Kidney (tissue), 14 donors: ENCODE measurements around the gene BTBD9. TPM values are rescaled to one million over a fixed set of nuclear protein-coding genes. Genes with fewer than 3 reads are reported as not detected.

ENCODE experiments used
- DNase-seq, 5 donors: peaks; one replicate each; pipeline ENCODE4 v3.0.0-alpha.2; 2013 to 2020
- FAIRE-seq: peaks from 2 replicates; lab custom pipeline; 2012; peaks lifted over from hg19 to GRCh38; lab: Jason Lieb, UNC
- H3K27ac ChIP-seq, 2 donors: one replicate each; pipeline ENCODE4 v1.7.0; 2013; ENCODE audit warnings: low read depth in 2 of 2, low read length in 2 of 2, inconsistent platforms in 1 of 2
- H3K27me3 ChIP-seq: one replicate; pipeline ENCODE4 v1.7.1; 2013; ENCODE audit warnings: low read length, inconsistent platforms; ENCODE audit not compliant: control insufficient read depth, insufficient read depth
- H3K36me3 ChIP-seq, 3 donors: one replicate each; pipeline versions ENCODE4 v1.7.0 to v1.7.1; 2013; ENCODE audit warnings: low read length in 3 of 3, control low read depth in 1 of 3, inconsistent platforms in 1 of 3; ENCODE audit not compliant: insufficient read depth in 3 of 3, control insufficient read depth in 2 of 3
- H3K4me1 ChIP-seq, 3 donors: one replicate each; pipeline versions ENCODE4 v1.7.0 to v1.7.1; 2013; ENCODE audit warnings: low read length in 3 of 3, inconsistent platforms in 1 of 3, low read depth in 1 of 3; ENCODE audit not compliant: control insufficient read depth in 2 of 3, insufficient read depth in 2 of 3
- H3K4me3 ChIP-seq, 3 donors: one replicate each; pipeline versions ENCODE4 v1.7.0 to v1.8.1; 2013; ENCODE audit warnings: low read length in 3 of 3, control low read depth in 1 of 3, inconsistent platforms in 1 of 3
- H3K9ac ChIP-seq, 3 donors: one replicate each; pipeline versions ENCODE4 v1.7.0 to v1.7.1; 2013; ENCODE audit warnings: low read length in 3 of 3, control low read depth in 1 of 3, inconsistent platforms in 1 of 3
- H3K9me3 ChIP-seq, 3 donors: one replicate each; pipeline versions ENCODE4 v1.7.0 to v1.7.1; 2013; ENCODE audit warnings: low read length in 3 of 3, control low read depth in 1 of 3, inconsistent platforms in 1 of 3; ENCODE audit not compliant: control insufficient read depth in 2 of 3, insufficient read depth in 1 of 3
- intact Hi-C: fragments of 100-400 bp; cut with DNase I; formaldehyde crosslinking; loops from one replicate; pipeline ENCODE4 v1.11.1; 2022
- polyA plus RNA-seq: library from polyadenylated mRNA; stranded (reverse); fragments of 350-450 nt; fragmentation: Illumina TruSeq; extraction: RNeasy Lipid Tissue Mini Kit (QIAGEN cat#74804); gene quantifications from one replicate; pipeline ENCODE4 v1.2.3, GENCODE V29; 2014; ENCODE audit warnings: low read depth, low replicate concordance; ENCODE audit not compliant: insufficient read depth
- total RNA-seq: library from RNA; stranded (reverse); fragmentation: NEBNext Ultra II Directional; extraction: Animal tissue kit (Norgen Biotek cat#: 25700); gene quantifications from one replicate; pipeline ENCODE4 v1.2.1, GENCODE V29; 2021
- TF ChIP-seq, protein P1 (sequence below): IDR thresholded peaks from 3 replicates; pipeline ENCODE4 v1.5.1; 2012; ENCODE audit warnings: mild to moderate bottlenecking, moderate library complexity, borderline replicate concordance; ENCODE audit not compliant: insufficient read depth; ENCODE audit errors: extremely low read depth
- donor health status: control.
- donor health status: control.
- donor health status: control.
- donor health status: control.
- donor health status: control.
- donor health status: DM: yes; HTN: yes; CAD: no.
- donor health status: Normal renal cell carcinoma (clear cell type).

The BTBD9 gene
- total and polyA plus RNA-seq, 2 donors from 2014 or later = 4.2 to 29.9 TPM

DNA sequence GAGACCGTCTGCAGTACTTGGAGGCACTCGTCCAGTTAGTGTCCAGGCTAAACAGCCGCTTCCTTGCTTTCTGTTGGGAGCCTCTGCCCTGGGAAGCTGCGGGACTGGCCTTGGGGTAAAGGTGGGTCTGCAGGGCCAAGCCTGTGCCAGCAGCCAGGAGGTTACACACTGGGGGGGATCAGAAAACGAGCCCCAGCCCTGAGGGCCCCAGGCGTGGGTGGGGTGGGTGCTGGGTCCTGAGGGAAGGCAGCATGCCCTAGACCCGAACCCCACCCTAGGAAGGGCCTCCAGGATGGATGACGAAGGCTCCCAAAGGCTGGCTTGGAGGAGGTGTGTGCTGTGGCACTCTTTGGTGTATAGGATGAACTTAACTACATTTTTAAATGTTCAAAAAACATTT is 485.0 kb downstream of the BTBD9 start:
- TF ChIP-seq, protein P1, sequence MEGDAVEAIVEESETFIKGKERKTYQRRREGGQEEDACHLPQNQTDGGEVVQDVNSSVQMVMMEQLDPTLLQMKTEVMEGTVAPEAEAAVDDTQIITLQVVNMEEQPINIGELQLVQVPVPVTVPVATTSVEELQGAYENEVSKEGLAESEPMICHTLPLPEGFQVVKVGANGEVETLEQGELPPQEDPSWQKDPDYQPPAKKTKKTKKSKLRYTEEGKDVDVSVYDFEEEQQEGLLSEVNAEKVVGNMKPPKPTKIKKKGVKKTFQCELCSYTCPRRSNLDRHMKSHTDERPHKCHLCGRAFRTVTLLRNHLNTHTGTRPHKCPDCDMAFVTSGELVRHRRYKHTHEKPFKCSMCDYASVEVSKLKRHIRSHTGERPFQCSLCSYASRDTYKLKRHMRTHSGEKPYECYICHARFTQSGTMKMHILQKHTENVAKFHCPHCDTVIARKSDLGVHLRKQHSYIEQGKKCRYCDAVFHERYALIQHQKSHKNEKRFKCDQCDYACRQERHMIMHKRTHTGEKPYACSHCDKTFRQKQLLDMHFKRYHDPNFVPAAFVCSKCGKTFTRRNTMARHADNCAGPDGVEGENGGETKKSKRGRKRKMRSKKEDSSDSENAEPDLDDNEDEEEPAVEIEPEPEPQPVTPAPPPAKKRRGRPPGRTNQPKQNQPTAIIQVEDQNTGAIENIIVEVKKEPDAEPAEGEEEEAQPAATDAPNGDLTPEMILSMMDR = no peak
- intact Hi-C loops = no loop called here
- no peak overlapping the region for H3K9ac ChIP-seq
- H3K36me3 ChIP-seq = peaks cover 0 to 3% (median 0%) of the 10 kb centered on the region in 3 donors
- no peak overlapping the region for H3K4me3 ChIP-seq
- no peak overlapping the region for H3K27ac ChIP-seq
- H3K4me1 ChIP-seq = peaks cover 0 to 3% (median 0%) of the 10 kb centered on the region in 3 donors
- FAIRE-seq = no peak
- H3K27me3 ChIP-seq = no peaks in the 10 kb centered on the region
- no peaks in the 10 kb centered on the region for H3K9me3 ChIP-seq
- no peak for DNase-seq

DNA sequence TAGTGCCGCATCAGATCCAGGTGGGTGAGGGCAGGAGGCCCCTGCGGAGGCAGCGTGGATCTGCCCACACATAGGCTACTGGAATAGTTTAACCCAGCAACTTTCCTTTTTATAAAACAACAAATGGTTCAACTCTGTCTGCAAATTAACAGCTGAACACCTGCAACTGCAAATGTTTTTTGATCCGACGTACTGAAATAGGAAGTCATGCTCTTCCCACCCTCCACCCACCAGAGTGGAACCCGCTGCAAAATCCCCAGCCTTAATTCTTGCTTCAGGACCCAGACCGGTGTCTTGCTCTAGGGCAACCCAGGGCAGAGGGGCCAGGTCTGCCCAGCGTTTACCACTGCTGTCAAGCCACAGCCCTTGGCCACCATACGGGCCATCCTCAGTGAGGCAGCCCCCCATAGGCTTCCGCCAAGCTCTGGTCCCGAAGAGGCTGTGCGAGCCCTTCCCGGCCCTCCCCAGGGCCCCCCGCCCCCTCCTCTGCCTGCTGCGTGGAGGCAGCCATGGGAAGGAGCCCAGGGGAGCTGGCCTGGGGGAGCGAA is 485.9 kb downstream of the BTBD9 start:
- no peak overlapping the region for H3K4me3 ChIP-seq
- H3K9ac ChIP-seq = no peak overlapping the region
- H3K27me3 ChIP-seq = no peaks in the 10 kb centered on the region
- no peaks in the 10 kb centered on the region for H3K9me3 ChIP-seq
- peaks cover 0 to 3% (median 0%) of the 10 kb centered on the region in 3 donors for H3K4me1 ChIP-seq
- no peak overlapping the region for H3K27ac ChIP-seq
- DNase-seq = peak in 1 of 5 donors; percentile 29
- intact Hi-C loops = no loop called here
- peaks cover 0 to 3% (median 0%) of the 10 kb centered on the region in 3 donors for H3K36me3 ChIP-seq
- TF ChIP-seq, protein P1 = no peak
- no peak for FAIRE-seq

DNA sequence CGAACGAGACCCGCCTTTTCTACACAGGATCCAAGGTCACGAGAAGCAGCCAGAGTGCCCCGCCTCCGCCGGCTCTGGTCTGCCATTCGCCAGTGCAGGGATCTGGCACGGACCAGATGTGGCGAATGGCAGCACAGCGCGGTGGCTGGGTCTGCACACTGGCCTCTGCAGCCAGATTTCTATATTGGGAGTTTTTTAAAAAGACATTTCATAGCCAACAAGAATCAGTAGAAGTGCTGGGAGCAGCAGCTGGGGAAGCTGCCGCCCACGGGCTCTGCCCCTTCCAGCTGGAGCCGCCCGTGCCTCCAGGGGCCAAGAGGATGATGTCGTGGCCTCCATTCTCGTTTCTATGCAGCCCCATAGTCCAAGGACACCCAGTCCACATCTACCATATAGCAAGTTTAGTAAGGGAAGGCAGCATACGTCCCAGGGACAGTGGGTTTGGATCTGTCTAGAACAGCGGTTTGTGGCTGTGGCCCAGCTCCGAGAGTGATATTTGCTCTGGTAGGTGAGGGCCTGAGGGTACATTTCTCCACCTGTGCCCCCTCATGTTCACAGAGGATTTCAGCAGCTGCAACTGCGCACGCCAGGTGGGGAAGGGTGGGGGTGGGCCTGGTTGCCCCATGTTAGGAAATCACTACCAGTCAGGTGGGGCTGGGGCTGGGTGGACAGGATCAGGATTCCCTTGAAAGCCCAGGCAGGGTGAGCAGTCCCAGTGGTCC is 486.5 kb downstream of the BTBD9 start:
- H3K36me3 ChIP-seq = peaks cover 0 to 3% (median 0%) of the 10 kb centered on the region in 3 donors
- H3K9me3 ChIP-seq = no peaks in the 10 kb centered on the region
- no peaks in the 10 kb centered on the region for H3K27me3 ChIP-seq
- intact Hi-C loops = no loop called here
- DNase-seq = peak in 1 of 5 donors; percentile 31
- no peak for FAIRE-seq
- H3K9ac ChIP-seq = no peak overlapping the region
- peaks cover 0 to 3% (median 0%) of the 10 kb centered on the region in 3 donors for H3K4me1 ChIP-seq
- TF ChIP-seq, protein P1 = no peak
- H3K4me3 ChIP-seq = no peak overlapping the region
- H3K27ac ChIP-seq = no peak overlapping the region
